ENCODE measurements around the gene IMP3. TPM values are rescaled to one million over a fixed set of nuclear protein-coding genes. Genes with fewer than 3 reads are reported as not detected.
A peak's percentile ranks its signal among the peaks of the same experiment; 100 is the strongest.

The IMP3 gene
- total and polyA plus RNA-seq, 7 donors: 55.4 to 117 (median 71.1) TPM

- Histone ChIP-seq H3K4me1 (peaks cover 0 to 9% (median under 1%) of the 10 kb centered on the region in 4 donors), H3K36me3 (no peaks in the 10 kb centered on the region), H3K27ac (no peak overlapping the region), H3K9me3 (no peaks in the 10 kb centered on the region), H3K4me3 (no peak overlapping the region), H3K27me3 (no peaks in the 10 kb centered on the region)
- no peak for TF ChIP-seq CTCF (IDR thresholded peaks at IDR 0.05)
- TF ChIP-seq POLR2A (IDR thresholded peaks at IDR 0.05): no peak
- TF ChIP-seq EP300 (IDR thresholded peaks at IDR 0.05): no peak
- no peak for TF ChIP-seq POLR2AphosphoS5 (IDR thresholded peaks at IDR 0.05)
- intact Hi-C loops (cut with DNase I): no loop called here
- no peak for DNase-seq
Measured at GRCh38 chr15:75631935-75632334, 8.1 kb downstream of the IMP3 start.

GRCh38 chr15:75625542-75626347 is 14.3 kb downstream of the IMP3 start, which contains the start of gene SNUPN:
TSS of gene SNUPN (minus strand) at chr15:75625725. CDS start at chr15:75621051, 4,674 bp downstream.
- Histone ChIP-seq H3K4me1 (peaks cover 0 to 21% (median 14%) of the 10 kb centered on the region in 4 donors), H3K9me3 (no peaks in the 10 kb centered on the region), H3K27ac (peak within 1 kb of the TSS; percentile 90 to 98 (median 94)), H3K36me3 (peaks cover 0 to under 1% (median 0%) of the 10 kb centered on the region in 4 donors), H3K4me3 (peak within 1 kb of the TSS; percentile 73 to 97 (median 94)), H3K27me3 (no peaks in the 10 kb centered on the region)
- intact Hi-C loops (cut with DNase I): loop anchor here (2.0 to 5.0 kb wide), 2 partner anchors 47 to 173 kb away; partner anchors contain the start of genes PTPN9 and SIN3A
- peak; percentile 96 for DNase-seq
- WGBS, 2 donors: 2% methylated on average over 47 of the region's 47 CpGs
- peak; percentile 69 to 81 (median 77) for TF ChIP-seq POLR2AphosphoS5 (IDR thresholded peaks at IDR 0.05)
- no peak for TF ChIP-seq CTCF (IDR thresholded peaks at IDR 0.05)
- peak; percentile 36 to 53 for TF ChIP-seq POLR2A (IDR thresholded peaks at IDR 0.05)

- 69 to 75% methylated on average over 2 of the region's 2 CpGs for WGBS, 2 donors
- Histone ChIP-seq H3K27ac (no peak overlapping the region), H3K9me3 (no peaks in the 10 kb centered on the region), H3K36me3 (peaks cover 6 to 33% (median 8%) of the 10 kb centered on the region in 4 donors), H3K27me3 (no peaks in the 10 kb centered on the region), H3K4me3 (no peak overlapping the region), H3K4me1 (peaks cover 0 to 32% (median 14%) of the 10 kb centered on the region in 4 donors)
- intact Hi-C loops (cut with DNase I): loop anchor here (5.0 kb wide), 2 partner anchors 100 to 255 kb away; partner anchors contain the start of gene MAN2C1
- DNase-seq: peak; percentile 4
- TF ChIP-seq POLR2AphosphoS5 (IDR thresholded peaks at IDR 0.05) (no peak), EP300 (IDR thresholded peaks at IDR 0.05) (no peak), CTCF (IDR thresholded peaks at IDR 0.05) (no peak), POLR2A (IDR thresholded peaks at IDR 0.05) (no peak)
Measured at GRCh38 chr15:75622505-75622904, 17.5 kb downstream of the IMP3 start.

GRCh38 chr15:75620841-75621391 is 19.1 kb downstream of the IMP3 start:
- intact Hi-C loops (cut with DNase I): loop anchor here (5.0 kb wide), 2 partner anchors 99 to 254 kb away; partner anchors contain the start of gene MAN2C1
- Histone ChIP-seq H3K27ac (peak overlapping the region; percentile 65 to 74 (median 68)), H3K36me3 (peaks cover 15 to 48% (median 22%) of the 10 kb centered on the region in 4 donors), H3K4me1 (peaks cover 0 to 26% (median 8%) of the 10 kb centered on the region in 4 donors), H3K27me3 (no peaks in the 10 kb centered on the region), H3K9me3 (no peaks in the 10 kb centered on the region), H3K4me3 (peak overlapping the region in 2 of 4 donors; percentile 7 to 21)
- peak; percentile 94 for DNase-seq
- TF ChIP-seq POLR2A (IDR thresholded peaks at IDR 0.05): no peak
- peak; percentile 16 to 57 (median 31) for TF ChIP-seq POLR2AphosphoS5 (IDR thresholded peaks at IDR 0.05)
- no peak for TF ChIP-seq EP300 (IDR thresholded peaks at IDR 0.05)
- peak in 2 of 4 experiments; percentile 13 to 16 for TF ChIP-seq CTCF (IDR thresholded peaks at IDR 0.05)
- WGBS, 2 donors: 53 to 60% methylated on average over 7 of the region's 7 CpGs

Measured in sigmoid colon (tissue), 7 donors.